ENCODE data around the gene ZNF235.

GRCh38 chr19:44303976-44304568, 753 bp downstream of the ZNF235 start:
- TF ChIP-seq TAF1 (IDR thresholded peaks at IDR 0.05; ENCODE audit: low read depth) (no peak), FOXM1 (IDR thresholded peaks at IDR 0.05; ENCODE audit: borderline replicate concordance, low read depth) (no peak), YY1 (IDR thresholded peaks at IDR 0.05; ENCODE audit: low read depth) (no peak), RAD21 (IDR thresholded peaks at IDR 0.05; ENCODE audit: low read depth) (no peak), MAX (IDR thresholded peaks at IDR 0.05) (no peak), EGR1 (IDR thresholded peaks at IDR 0.05) (no peak), NFIC (IDR thresholded peaks at IDR 0.05) (no peak), CREB1 (IDR thresholded peaks at IDR 0.05; ENCODE audit: low read depth) (no peak), ZBTB7A (IDR thresholded peaks at IDR 0.05; ENCODE audit: low read depth) (no peak), EP300 (IDR thresholded peaks at IDR 0.05; ENCODE audit: borderline replicate concordance) (no peak), TEAD4 (IDR thresholded peaks at IDR 0.05) (no peak), TCF12 (IDR thresholded peaks at IDR 0.05; ENCODE audit: low read depth) (no peak)
- TF ChIP-seq, protein P1, sequence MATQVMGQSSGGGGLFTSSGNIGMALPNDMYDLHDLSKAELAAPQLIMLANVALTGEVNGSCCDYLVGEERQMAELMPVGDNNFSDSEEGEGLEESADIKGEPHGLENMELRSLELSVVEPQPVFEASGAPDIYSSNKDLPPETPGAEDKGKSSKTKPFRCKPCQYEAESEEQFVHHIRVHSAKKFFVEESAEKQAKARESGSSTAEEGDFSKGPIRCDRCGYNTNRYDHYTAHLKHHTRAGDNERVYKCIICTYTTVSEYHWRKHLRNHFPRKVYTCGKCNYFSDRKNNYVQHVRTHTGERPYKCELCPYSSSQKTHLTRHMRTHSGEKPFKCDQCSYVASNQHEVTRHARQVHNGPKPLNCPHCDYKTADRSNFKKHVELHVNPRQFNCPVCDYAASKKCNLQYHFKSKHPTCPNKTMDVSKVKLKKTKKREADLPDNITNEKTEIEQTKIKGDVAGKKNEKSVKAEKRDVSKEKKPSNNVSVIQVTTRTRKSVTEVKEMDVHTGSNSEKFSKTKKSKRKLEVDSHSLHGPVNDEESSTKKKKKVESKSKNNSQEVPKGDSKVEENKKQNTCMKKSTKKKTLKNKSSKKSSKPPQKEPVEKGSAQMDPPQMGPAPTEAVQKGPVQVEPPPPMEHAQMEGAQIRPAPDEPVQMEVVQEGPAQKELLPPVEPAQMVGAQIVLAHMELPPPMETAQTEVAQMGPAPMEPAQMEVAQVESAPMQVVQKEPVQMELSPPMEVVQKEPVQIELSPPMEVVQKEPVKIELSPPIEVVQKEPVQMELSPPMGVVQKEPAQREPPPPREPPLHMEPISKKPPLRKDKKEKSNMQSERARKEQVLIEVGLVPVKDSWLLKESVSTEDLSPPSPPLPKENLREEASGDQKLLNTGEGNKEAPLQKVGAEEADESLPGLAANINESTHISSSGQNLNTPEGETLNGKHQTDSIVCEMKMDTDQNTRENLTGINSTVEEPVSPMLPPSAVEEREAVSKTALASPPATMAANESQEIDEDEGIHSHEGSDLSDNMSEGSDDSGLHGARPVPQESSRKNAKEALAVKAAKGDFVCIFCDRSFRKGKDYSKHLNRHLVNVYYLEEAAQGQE (IDR thresholded peaks at IDR 0.05; ENCODE audit: low read depth) = no peak

Measured in Ishikawa (cell line).